Measurements from ENCODE around the gene KRTAP9-7.
"Not testable (repeated sequence)": the region's sequence is repeated elsewhere in the genome, so short reads cannot be mapped to it uniquely, and the experiment has no call there.

DNA sequence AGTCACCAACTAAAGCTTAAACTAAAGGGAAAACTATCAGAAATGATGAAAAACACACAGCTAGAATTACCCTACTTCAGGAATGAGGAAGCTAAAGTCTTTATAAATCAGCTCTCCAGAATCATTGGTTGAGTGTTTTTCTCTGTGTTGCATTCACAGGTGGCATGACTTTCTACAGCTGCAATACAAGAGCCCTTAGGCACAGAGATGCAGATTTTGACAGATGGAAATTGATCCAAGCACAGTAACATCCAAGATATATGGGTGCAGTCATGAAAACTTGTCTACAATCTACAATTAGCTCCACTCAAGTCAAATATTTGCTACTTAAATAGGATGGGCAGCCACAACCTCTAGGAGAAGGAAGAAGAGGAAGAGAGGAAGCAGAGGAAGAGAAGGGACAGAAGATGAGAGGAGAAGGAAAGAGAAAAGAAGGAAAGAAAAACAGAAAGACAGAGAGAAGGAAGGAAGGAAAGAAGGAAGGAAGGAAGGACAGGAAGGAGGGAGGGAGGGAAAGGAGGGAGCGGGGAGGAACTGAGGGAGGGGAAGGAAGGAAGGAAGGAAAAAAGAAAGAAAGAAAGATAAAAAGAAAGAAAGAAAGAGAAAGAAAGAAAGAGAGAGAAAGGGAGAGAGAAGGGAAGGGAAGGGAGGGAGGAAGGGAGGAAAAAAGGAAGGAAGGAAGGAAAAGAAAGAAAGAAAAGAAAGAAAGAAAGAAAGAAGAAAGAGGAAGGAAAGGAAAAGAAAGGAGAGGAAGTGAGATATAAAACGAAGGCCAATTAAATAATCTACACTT lies 28.3 kb upstream of the KRTAP9-7 start:
- not testable (repeated sequence) for TF ChIP-seq CTCF, EP300 (IDR thresholded peaks at IDR 0.05)

Measured in suprapubic skin (tissue), 3 donors.